Aorta (tissue), 5 donors: ENCODE measurements around the gene FHIP2A. TPM values are rescaled to one million over a fixed set of nuclear protein-coding genes. Genes with fewer than 3 reads are reported as not detected.
"Not testable (repeated sequence)": the region's sequence is repeated elsewhere in the genome, so short reads cannot be mapped to it uniquely, and the experiment has no call there.

ENCODE experiments used
- ATAC-seq: fragments of 200-7000 bp; cut with Tn5 transposase; one replicate; pipeline ENCODE4 v1.9.1; 2022; ENCODE audit warnings: moderate library complexity; ENCODE audit not compliant: low FRiP score
- DNase-seq, 2 donors: peaks; one replicate each; pipeline ENCODE4 v3.0.0-alpha.2; 2020
- H3K27ac ChIP-seq, 2 donors: one replicate each; pipeline ENCODE4 v1.5.1; 2013; ENCODE audit warnings: low read length in 2 of 2, mild to moderate bottlenecking in 2 of 2, moderate library complexity in 2 of 2, control low read depth in 1 of 2, inconsistent platforms in 1 of 2, low read depth in 1 of 2
- H3K27me3 ChIP-seq, 2 donors: one replicate each; pipeline ENCODE4 v1.6.1; 2013; ENCODE audit warnings: control low read depth in 1 of 2, low read length in 1 of 2, mild to moderate bottlenecking in 1 of 2, moderate library complexity in 1 of 2; ENCODE audit not compliant: insufficient read depth in 2 of 2, control insufficient read depth in 1 of 2
- H3K36me3 ChIP-seq, 2 donors: one replicate each; pipeline ENCODE4 v1.6.1; 2013; ENCODE audit warnings: control low read depth in 1 of 2, low read length in 1 of 2, mild to moderate bottlenecking in 1 of 2; ENCODE audit not compliant: insufficient read depth in 2 of 2, control insufficient read depth in 1 of 2
- H3K4me1 ChIP-seq, 2 donors: one replicate each; pipeline ENCODE4 v1.6.1; 2013; ENCODE audit warnings: low read length in 2 of 2, control low read depth in 1 of 2, mild to moderate bottlenecking in 1 of 2, moderate library complexity in 1 of 2; ENCODE audit not compliant: insufficient read depth in 2 of 2, control insufficient read depth in 1 of 2
- H3K4me3 ChIP-seq, 2 donors: one replicate each; pipeline ENCODE4 v1.5.1; 2013; ENCODE audit warnings: low read length in 2 of 2, control low read depth in 1 of 2, mild to moderate bottlenecking in 1 of 2
- H3K9me3 ChIP-seq: one replicate; pipeline ENCODE4 v1.6.1; 2013; ENCODE audit warnings: mild to moderate bottlenecking, low read length; ENCODE audit not compliant: control insufficient read depth
- WGBS, 2 donors: extraction: QIAGEN DNeasy Blood & Tissue Kit; methylation state at CpG; one replicate each; pipeline ENCODE4 v1.1.7; 2013; 5-methylcytosine and 5-hydroxymethylcytosine counted together
- intact Hi-C, 2 donors: fragments of 100-400 bp; cut with DNase I; formaldehyde crosslinking; loops; one replicate each; pipeline versions ENCODE4 v1.14.2 to v1.15.0; 2022
- polyA plus RNA-seq, 2 donors: library from polyadenylated mRNA; stranded (reverse); fragments of 200-250 nt; gene quantifications; one replicate each; pipeline ENCODE4 v1.2.3, GENCODE V29; 2013
- total RNA-seq, 2 donors: library from RNA; stranded (reverse); fragmentation: NEBNext Ultra II Directional; extraction: Animal tissue kit (Norgen Biotek cat#: 25700); gene quantifications; one replicate each; pipeline ENCODE4 v1.2.1, GENCODE V29; 2021
- donor health status: healthy with polysubstance abuse.
- donor health status: Bipolar disorder and iron deficiency.
- donor health status: DM: no; HTN: no; CAD: no.
- donor health status: DM: no; HTN: no; CAD: no.
- donor health status: DM: yes; HTN: yes; CAD: no.

The FHIP2A gene
- total and polyA plus RNA-seq, 4 donors, result 4.8 to 48.4 (median 24.1) TPM

DNA sequence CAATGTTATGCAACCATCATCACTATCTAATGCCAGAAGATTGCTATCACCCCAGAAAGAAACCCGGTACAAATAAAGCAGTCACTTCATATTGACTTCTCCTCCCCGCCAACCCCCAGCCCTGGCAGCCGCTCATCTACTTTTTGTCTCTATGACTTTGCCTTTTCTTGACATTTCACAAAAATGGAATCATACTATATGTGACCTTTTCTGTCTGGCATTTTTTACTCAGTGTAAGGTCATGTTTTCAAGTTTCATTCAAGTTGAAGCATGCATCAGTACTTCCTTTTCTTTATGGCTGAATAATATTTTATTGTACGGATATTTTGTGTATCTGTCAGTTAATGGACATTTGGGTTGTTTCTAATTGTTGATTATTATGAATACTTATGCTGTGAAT, 28.1 kb downstream of the FHIP2A start:
- peaks cover 3 to 7% of the 10 kb centered on the region in 2 donors for H3K36me3 ChIP-seq
- no peak overlapping the region for H3K27ac ChIP-seq
- no peak overlapping the region for H3K4me3 ChIP-seq
- DNase-seq, result no peak
- no peak for ATAC-seq
- intact Hi-C loops, result no loop called here
- no peaks in the 10 kb centered on the region for H3K27me3 ChIP-seq
- 99% methylated on average over 4 of the region's 4 CpGs for WGBS, 2 donors
- H3K9me3 ChIP-seq, result no peaks in the 10 kb centered on the region
- no peaks in the 10 kb centered on the region for H3K4me1 ChIP-seq

DNA sequence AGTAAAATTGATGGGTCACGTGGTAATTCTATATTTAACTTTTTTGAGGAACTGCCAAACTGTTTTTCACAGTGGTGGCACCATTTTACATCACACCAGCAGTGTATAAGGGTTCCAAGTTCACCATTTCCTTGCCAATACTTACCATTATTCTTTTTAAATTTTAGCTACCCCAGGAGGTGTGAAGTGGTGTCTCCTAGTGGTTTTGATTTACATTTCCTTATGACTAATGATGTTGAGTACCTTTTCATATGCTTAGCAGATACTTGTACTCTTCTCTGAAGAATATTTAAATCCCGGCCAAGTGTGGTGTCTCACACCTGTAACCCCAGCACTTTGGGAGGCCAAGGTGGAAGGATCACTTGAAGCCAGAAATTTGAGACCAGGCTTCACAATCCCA, 28.5 kb downstream of the FHIP2A start:
- no peaks in the 10 kb centered on the region for H3K27me3 ChIP-seq
- intact Hi-C loops, result no loop called here
- no peaks in the 10 kb centered on the region for H3K9me3 ChIP-seq
- H3K27ac ChIP-seq, result no peak overlapping the region
- ATAC-seq (no peak), DNase-seq (no peak)
- H3K4me3 ChIP-seq, result no peak overlapping the region
- peaks cover 3 to 5% of the 10 kb centered on the region in 2 donors for H3K36me3 ChIP-seq
- WGBS, 2 donors, result 68 to 79% methylated on average over 2 of the region's 2 CpGs
- H3K4me1 ChIP-seq, result no peaks in the 10 kb centered on the region

DNA sequence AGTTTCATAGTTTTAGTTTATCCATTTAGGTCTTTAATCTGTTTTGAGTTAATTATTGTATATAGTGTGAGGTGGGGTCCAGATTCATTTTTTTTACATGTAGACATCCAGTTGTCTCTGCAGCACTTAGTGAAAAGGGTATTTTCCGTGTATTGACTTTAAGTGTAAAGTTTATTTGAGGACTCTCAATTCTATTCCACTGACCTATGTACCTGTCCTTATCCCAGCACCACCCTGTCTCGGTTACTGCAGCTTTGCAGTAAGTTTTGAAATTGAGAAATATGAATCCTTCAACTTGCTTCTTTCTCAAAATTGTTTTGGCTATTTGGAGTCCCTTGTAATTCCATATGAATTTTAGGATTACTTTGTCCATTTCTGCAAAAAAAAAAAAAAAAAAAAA, 29.8 kb downstream of the FHIP2A start:
- Histone ChIP-seq H3K9me3 (no peaks in the 10 kb centered on the region), H3K27ac (no peak overlapping the region), H3K4me1 (no peaks in the 10 kb centered on the region), H3K4me3 (no peak overlapping the region), H3K27me3 (no peaks in the 10 kb centered on the region), H3K36me3 (peaks cover 3% of the 10 kb centered on the region in 2 donors)
- 92 to 97% methylated on average over 2 of the region's 2 CpGs for WGBS, 2 donors
- DNase-seq (no peak), ATAC-seq (no peak)
- intact Hi-C loops, result no loop called here

DNA sequence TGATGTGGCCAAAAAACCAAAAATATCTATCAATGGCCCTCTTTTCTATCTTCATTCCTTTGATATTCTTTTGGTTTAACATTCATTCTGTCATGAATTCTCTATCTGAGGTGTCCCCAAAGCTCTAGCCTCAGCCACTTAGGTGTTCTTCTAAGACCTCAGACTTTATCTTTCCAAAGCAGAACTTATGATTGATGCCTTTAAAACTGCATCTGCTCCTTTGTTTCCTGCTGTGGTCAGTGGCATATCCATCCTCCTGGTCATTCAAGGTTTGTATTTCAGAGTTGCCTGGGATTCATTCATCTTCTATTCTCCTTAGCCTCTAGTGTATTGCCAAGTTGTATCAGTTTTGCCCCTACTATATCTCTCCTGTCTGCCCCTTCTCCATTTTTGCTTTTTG, 30.6 kb downstream of the FHIP2A start:
- Histone ChIP-seq H3K4me1 (no peaks in the 10 kb centered on the region), H3K9me3 (no peaks in the 10 kb centered on the region), H3K27me3 (no peaks in the 10 kb centered on the region), H3K4me3 (no peak overlapping the region), H3K36me3 (peaks cover 3% of the 10 kb centered on the region in 2 donors), H3K27ac (no peak overlapping the region)
- no peak for DNase-seq
- intact Hi-C loops, result no loop called here
- ATAC-seq, result no peak

DNA sequence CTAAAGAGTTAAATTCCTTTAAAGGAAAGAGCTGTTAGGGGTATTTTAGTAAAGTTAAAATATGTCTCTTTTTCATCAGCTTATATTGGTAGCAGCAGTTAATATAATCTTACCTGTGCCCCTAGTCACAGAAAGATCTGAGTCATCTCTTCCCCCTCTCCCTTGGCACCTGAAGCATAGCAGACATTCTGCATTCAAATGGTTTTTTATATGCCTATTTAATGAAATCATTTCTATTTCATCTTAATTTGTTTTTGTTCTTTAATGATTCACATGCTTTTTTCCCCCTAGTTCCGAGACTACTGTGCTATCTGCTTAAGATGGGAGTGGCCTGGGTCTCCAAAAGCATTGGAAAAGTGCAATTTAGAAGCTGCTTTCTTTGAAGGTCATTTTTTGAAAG, 33.3 kb downstream of the FHIP2A start:
- Histone ChIP-seq H3K9me3 (no peaks in the 10 kb centered on the region), H3K27me3 (no peaks in the 10 kb centered on the region), H3K4me1 (no peaks in the 10 kb centered on the region), H3K36me3 (peaks cover 0 to 4% of the 10 kb centered on the region in 2 donors), H3K27ac (peak overlapping the region in 1 of 2 donors; percentile 5), H3K4me3 (no peak overlapping the region)
- intact Hi-C loops, result no loop called here
- WGBS, 2 donors, result 91 to 95% methylated on average over 1 of the region's 1 CpG
- DNase-seq (no peak), ATAC-seq (no peak)

DNA sequence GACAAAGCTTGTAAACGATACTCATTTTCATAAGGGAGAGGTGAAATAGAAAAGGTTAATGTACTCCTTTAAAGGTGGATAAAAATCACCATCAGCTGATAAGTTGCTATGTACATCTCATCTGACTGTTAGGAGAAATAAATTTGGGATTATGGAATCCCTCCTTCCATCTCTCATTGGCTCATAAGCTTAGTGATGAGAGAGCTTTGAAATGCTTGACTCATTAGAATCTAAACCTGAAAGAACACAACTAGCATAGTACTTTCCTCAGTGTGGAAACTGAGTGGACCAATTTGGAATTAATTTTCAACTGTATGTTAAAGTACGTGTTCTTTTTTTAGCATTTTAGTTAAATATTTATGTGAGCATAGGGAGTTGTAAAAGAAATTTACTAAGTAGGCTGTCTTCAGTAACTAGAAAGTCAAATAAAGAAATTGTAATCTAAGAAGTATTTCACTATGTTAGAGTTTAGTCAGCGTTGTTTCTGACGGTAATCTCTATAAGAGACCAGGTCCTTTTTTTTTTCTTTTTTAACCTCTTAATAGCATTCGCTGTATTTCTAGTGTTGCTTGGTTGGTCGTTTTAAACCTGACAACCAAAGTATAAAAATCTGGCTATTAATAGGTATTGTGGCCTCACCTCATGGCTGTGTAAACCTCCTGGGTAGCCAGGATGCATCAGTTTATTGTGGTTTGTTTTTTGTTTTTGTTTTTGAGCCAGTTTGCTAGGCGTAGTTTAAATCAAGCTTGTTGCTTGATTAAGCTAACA, 34.4 kb downstream of the FHIP2A start:
- Histone ChIP-seq H3K4me3 (no peak overlapping the region), H3K9me3 (no peaks in the 10 kb centered on the region), H3K27ac (peak overlapping the region; percentile 11 to 59), H3K4me1 (no peaks in the 10 kb centered on the region), H3K27me3 (no peaks in the 10 kb centered on the region), H3K36me3 (peaks cover 0 to 4% of the 10 kb centered on the region in 2 donors)
- intact Hi-C loops, result no loop called here
- WGBS, 2 donors, result 49 to 50% methylated on average over 7 of the region's 7 CpGs
- ATAC-seq (no peak), DNase-seq (no peak)

DNA sequence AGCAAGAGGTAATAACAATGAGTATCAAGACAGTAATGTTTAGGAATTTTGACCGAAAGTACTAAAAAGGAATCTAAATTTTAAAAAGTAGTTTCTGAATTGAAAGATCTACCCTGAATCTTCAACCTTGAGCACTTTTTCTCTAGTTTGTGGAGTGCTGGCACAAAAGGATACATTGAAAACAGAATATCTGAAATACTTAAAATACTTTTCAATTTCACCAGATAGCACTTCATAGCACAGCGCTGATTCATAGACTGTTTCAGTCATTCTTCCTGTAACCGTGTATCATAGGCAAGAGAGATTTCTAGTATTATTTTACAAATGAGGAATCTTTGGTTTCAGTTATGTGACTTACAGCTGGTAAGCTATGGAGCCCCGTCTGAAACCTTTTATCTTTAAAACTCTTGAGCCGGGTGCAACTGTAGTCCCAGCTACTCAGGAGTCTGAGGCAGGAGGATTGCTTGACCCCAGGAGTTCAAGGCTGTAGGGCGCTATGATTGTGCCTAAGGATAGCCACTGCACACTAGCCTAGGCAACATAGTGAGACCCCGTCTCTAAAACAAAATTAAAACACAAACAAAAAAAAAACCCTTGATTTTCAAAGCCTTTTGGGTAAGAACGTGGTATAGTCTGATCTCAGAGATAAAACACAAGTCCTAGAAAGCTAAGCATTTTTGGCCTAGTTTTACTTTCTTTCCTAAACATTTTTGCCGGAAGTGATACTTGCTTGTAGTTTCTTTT, 35.1 kb downstream of the FHIP2A start:
- intact Hi-C loops, result no loop called here
- H3K4me1 ChIP-seq, result no peaks in the 10 kb centered on the region
- ATAC-seq (no peak), DNase-seq (no peak)
- H3K4me3 ChIP-seq, result no peak overlapping the region
- peaks cover 0 to 6% of the 10 kb centered on the region in 2 donors for H3K36me3 ChIP-seq
- WGBS, 2 donors, result 33 to 41% methylated on average over 9 of the region's 9 CpGs
- H3K27me3 ChIP-seq, result no peaks in the 10 kb centered on the region
- H3K9me3 ChIP-seq, result no peaks in the 10 kb centered on the region
- H3K27ac ChIP-seq, result peak overlapping the region; percentile 11 to 58

DNA sequence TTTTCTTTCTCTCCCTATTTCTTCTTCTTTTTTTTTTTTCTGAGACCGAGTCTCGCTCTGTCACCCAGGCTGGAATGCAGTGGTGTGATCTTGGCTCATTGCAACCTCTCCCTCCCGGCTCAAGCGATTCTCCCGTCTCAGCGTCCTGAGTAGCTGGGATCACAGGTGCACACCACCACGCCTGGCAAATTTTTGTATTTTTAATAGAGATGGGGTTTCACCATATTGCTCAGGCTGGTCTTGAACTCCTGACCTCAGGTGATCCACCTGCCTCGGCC, 35.6 kb downstream of the FHIP2A start:
- H3K9me3 ChIP-seq, H3K36me3 ChIP-seq, ATAC-seq, H3K27me3 ChIP-seq, H3K4me3 ChIP-seq, H3K4me1 ChIP-seq, DNase-seq, intact Hi-C loops: not testable (repeated sequence)
- H3K27ac ChIP-seq, result peak overlapping the region in 1 of 2 donors; percentile 21
- WGBS, 2 donors, result 60 to 69% methylated on average over 8 of the region's 8 CpGs
